GM21619 (cell line): ENCODE results near the gene RFX1.
A peak's percentile ranks its signal among the peaks of the same experiment; 100 is the strongest.
"Not testable (repeated sequence)": the region's sequence is repeated elsewhere in the genome, so short reads cannot be mapped to it uniquely, and the experiment has no call there.

Experiments
- ATAC-seq: cut with Tn5 transposase; IDR thresholded peaks from one replicate; pipeline ENCODE4 v1.9.1; 2021; ENCODE audit not compliant: unreplicated experiment

The RFX1 gene

GRCh38 chr19:14027856-14028450 is 21.8 kb upstream of the RFX1 start, which contains the start of gene RLN3:
Gene RLN3 (plus strand): TSS chr19:14028148. CDS start chr19:14028205, 57 bp downstream.
- no peak for ATAC-seq

- ATAC-seq, result not testable (repeated sequence)
Measured at GRCh38 chr19:14026652-14027192, 20.6 kb upstream of the RFX1 start.

- ATAC-seq, result no peak
Measured at GRCh38 chr19:14023404-14024235, 17.5 kb upstream of the RFX1 start.

GRCh38 chr19:14022469-14022868 is 16.3 kb upstream of the RFX1 start:
- no peak for ATAC-seq

GRCh38 chr19:14021474-14021873 is 15.4 kb upstream of the RFX1 start:
- ATAC-seq, result no peak

GRCh38 chr19:14019739-14020138 is 13.6 kb upstream of the RFX1 start:
- ATAC-seq, result not testable (repeated sequence)

- ATAC-seq, result no peak
Measured at GRCh38 chr19:14019100-14019499, 13.0 kb upstream of the RFX1 start.

- ATAC-seq, result peak; percentile 75
Measured at GRCh38 chr19:14015524-14016035, 9.5 kb upstream of the RFX1 start.

GRCh38 chr19:14012378-14012915 is 6.3 kb upstream of the RFX1 start:
- no peak for ATAC-seq

GRCh38 chr19:14006766-14007562 is 844 bp upstream of the RFX1 start:
- peak; percentile 25 for ATAC-seq

- ATAC-seq, result peak; percentile 17
Measured at GRCh38 chr19:14005349-14006084, 603 bp downstream of the RFX1 start.

GRCh38 chr19:14004619-14005348 is 1.3 kb downstream of the RFX1 start:
- ATAC-seq, result no peak

- ATAC-seq, result no peak
Measured at GRCh38 chr19:14003251-14004055, 2.7 kb downstream of the RFX1 start.

GRCh38 chr19:14002571-14003250 is 3.4 kb downstream of the RFX1 start:
- no peak for ATAC-seq

- no peak for ATAC-seq
Measured at GRCh38 chr19:14000691-14001375, 5.3 kb downstream of the RFX1 start.

- no peak for ATAC-seq
Measured at GRCh38 chr19:13999085-13999484, 7.0 kb downstream of the RFX1 start.

- no peak for ATAC-seq
Measured at GRCh38 chr19:13998426-13998825, 7.7 kb downstream of the RFX1 start.

- no peak for ATAC-seq
Measured at GRCh38 chr19:13997631-13997962, 8.5 kb downstream of the RFX1 start.
